GM12878 (cell line): Measurements from ENCODE around the gene PRL. TPM values are rescaled to one million over a fixed set of nuclear protein-coding genes. Genes with fewer than 3 reads are reported as not detected.

Experiments used
- ATAC-seq: fragments of 200-7000 bp; cut with Tn5 transposase; 3 replicates; pipeline ENCODE4 v1.9.1; 2020; ENCODE audit warnings: mild to moderate bottlenecking, moderate library complexity
- BruUV-seq: library from RNA; stranded (reverse); fragments of 400-500 nt; replicated peaks from 2 replicates; lab custom pipeline; 2021; lab: Mats Ljungman, UMichigan
- CTCF ChIA-PET: fragments of 300-600 bp; sonication (Branson Sonifier 250); formaldehyde crosslinking; extraction: SDS; loops from one replicate; lab custom pipeline; 2021; ENCODE audit warnings: inconsistent platforms; lab: Yijun Ruan, JAX
- POLR2A ChIA-PET: fragments of 350-600 bp; formaldehyde crosslinking; extraction: SDS; loops from one replicate; lab custom pipeline; 2021; ENCODE audit warnings: inconsistent platforms; lab: Charles Lee
- RAD21 ChIA-PET: fragments of 300-600 bp; sonication (Branson Sonifier 250); formaldehyde crosslinking; loops from one replicate; lab custom pipeline; 2023; ENCODE audit warnings: antibody characterized with exemption; ENCODE audit not compliant: unreplicated experiment; lab: Charles Lee
- SMC1A ChIA-PET: fragments of 300-600 bp; sonication (Branson Sonifier 250); formaldehyde crosslinking; loops from one replicate; lab custom pipeline; 2023; ENCODE audit not compliant: unreplicated experiment, uncharacterized antibody; lab: Charles Lee
- DNase-seq: peaks from one replicate; pipeline ENCODE4 v3.0.0-alpha.2; 2011; ENCODE audit warnings: low read depth, low spot score
- FAIRE-seq: peaks from 3 replicates; lab custom pipeline; 2011; peaks lifted over from hg19 to GRCh38; lab: Jason Lieb, UNC
- H2AFZ ChIP-seq: 2 replicates; pipeline ENCODE4 v1.6.0; 2011; ENCODE audit warnings: low read depth, low read length, control low read depth; ENCODE audit not compliant: control insufficient read depth
- H3K27ac ChIP-seq: 2 replicates; pipeline ENCODE4 v1.5.1; 2011; ENCODE audit warnings: control low read depth; ENCODE audit not compliant: control insufficient read depth, insufficient read depth
- H3K27me3 ChIP-seq, 2 experiments: replicated peaks in 1 of 2; 2 replicates each; pipeline versions ENCODE4 v1.6.0 to v1.6.1; 2011; ENCODE audit warnings: low read length in 1 of 2; ENCODE audit not compliant: control insufficient read depth in 2 of 2, insufficient read depth in 2 of 2
- H3K36me3 ChIP-seq, 2 experiments: 2 replicates each; pipeline ENCODE4 v1.5.1; 2011; ENCODE audit warnings: low read length in 1 of 2; ENCODE audit not compliant: control insufficient read depth in 2 of 2, insufficient read depth in 2 of 2
- H3K4me1 ChIP-seq: 2 replicates; pipeline ENCODE4 v1.6.1; 2011; ENCODE audit warnings: mild to moderate bottlenecking, low read length, moderate library complexity, mixed read lengths; ENCODE audit not compliant: control insufficient read depth, insufficient read depth
- H3K4me2 ChIP-seq: 2 replicates; pipeline ENCODE4 v1.6.0; 2011; ENCODE audit warnings: control low read depth; ENCODE audit not compliant: control insufficient read depth, insufficient read depth
- H3K4me3 ChIP-seq: fragments of 200-600 bp; sonication (generic); 2 replicates; pipeline ENCODE4 v1.5.1; 2016
- H3K79me2 ChIP-seq: 2 replicates; pipeline ENCODE4 v1.6.0; 2011; ENCODE audit warnings: low read length; ENCODE audit not compliant: control insufficient read depth, insufficient read depth
- H3K9ac ChIP-seq: 2 replicates; pipeline ENCODE4 v1.8.0; 2011; ENCODE audit warnings: low read length, control low read depth, mixed read lengths; ENCODE audit not compliant: control insufficient read depth, insufficient read depth
- H3K9me3 ChIP-seq: replicated peaks from 3 replicates; pipeline ENCODE4 v1.5.1; 2011; ENCODE audit warnings: mild to moderate bottlenecking, low read length; ENCODE audit not compliant: control insufficient read depth, insufficient read depth
- H4K20me1 ChIP-seq: 2 replicates; pipeline ENCODE4 v1.6.0; 2011; ENCODE audit not compliant: control insufficient read depth, insufficient read depth
- CEBPB ChIP-seq, 2 experiments: fragments of 150-350 bp in 1 of 2; IDR thresholded peaks; 2 replicates each; pipeline ENCODE4 v1.6.1; 2012 to 2014; ENCODE audit warnings: low read depth in 2 of 2, low read length in 2 of 2, borderline replicate concordance in 1 of 2, inconsistent platforms in 1 of 2
- E4F1 ChIP-seq: fragments of 450-650 bp; IDR thresholded peaks from 2 replicates; pipeline ENCODE4 v1.6.1; 2018; ENCODE audit warnings: borderline replicate concordance, mild to moderate bottlenecking; ENCODE audit not compliant: partially characterized antibody
- EP300 ChIP-seq, 2 experiments: fragments of 150-350 bp in 1 of 2; IDR thresholded peaks; 2 replicates each; pipeline ENCODE4 v1.6.1; 2011 to 2012; ENCODE audit warnings: low read depth in 2 of 2, low read length in 2 of 2, borderline replicate concordance in 1 of 2, improper control_type of control experiment in 1 of 2, inconsistent platforms in 1 of 2; ENCODE audit not compliant: control insufficient read depth in 1 of 2
- GATAD2B ChIP-seq: fragments of 450-650 bp; conservative IDR thresholded peaks from 2 replicates; pipeline ENCODE4 v1.6.1; 2017; ENCODE audit warnings: low read depth, mild to moderate bottlenecking, moderate library complexity
- JUNB ChIP-seq: IDR thresholded peaks from 2 replicates; pipeline ENCODE4 v1.6.1; 2016; ENCODE audit warnings: antibody characterized with exemption, mild to moderate bottlenecking
- MEF2B ChIP-seq: fragments of 450-650 bp; IDR thresholded peaks from 2 replicates; pipeline ENCODE4 v1.6.1; 2018; ENCODE audit warnings: mild to moderate bottlenecking, moderate library complexity; ENCODE audit not compliant: partially characterized antibody, poor library complexity, severe bottlenecking
- NBN ChIP-seq: fragments of 450-650 bp; IDR thresholded peaks from 2 replicates; pipeline ENCODE4 v1.6.1; 2016
- NFXL1 ChIP-seq: fragments of 450-650 bp; IDR thresholded peaks from 2 replicates; pipeline ENCODE4 v1.6.1; 2017; ENCODE audit warnings: antibody characterized with exemption, mild to moderate bottlenecking, borderline replicate concordance
- RAD21 ChIP-seq: IDR thresholded peaks from 2 replicates; pipeline ENCODE4 v1.6.1; 2011; ENCODE audit warnings: mild to moderate bottlenecking, low read depth, low read length, moderate library complexity; ENCODE audit not compliant: insufficient read depth
- RELA ChIP-seq: fragments of 450-650 bp; IDR thresholded peaks from 2 replicates; pipeline ENCODE4 v1.8.0; 2014; ENCODE audit warnings: borderline replicate concordance; ENCODE audit not compliant: partially characterized antibody
- SREBF1 ChIP-seq: IDR thresholded peaks from 2 replicates; pipeline ENCODE4 v1.6.1; 2012; ENCODE audit warnings: mild to moderate bottlenecking, low read length
- TBL1XR1 ChIP-seq: IDR thresholded peaks from 2 replicates; pipeline ENCODE4 v1.6.1; 2012; ENCODE audit warnings: low read depth, low read length, improper control_type of control experiment
- USF1 ChIP-seq: IDR thresholded peaks from 2 replicates; pipeline ENCODE4 v1.6.1; 2011; ENCODE audit warnings: borderline replicate concordance, low read depth, mild to moderate bottlenecking, moderate library complexity, mixed read lengths, low read length; ENCODE audit not compliant: insufficient read depth; ENCODE audit errors: extremely low read length
- WRNIP1 ChIP-seq: IDR thresholded peaks from 2 replicates; pipeline ENCODE4 v1.6.1; 2011; ENCODE audit warnings: low read depth, low read length, improper control_type of control experiment, borderline replicate concordance
- ZNF592 ChIP-seq: fragments of 450-650 bp; IDR thresholded peaks from 2 replicates; pipeline ENCODE4 v1.6.1; 2017; ENCODE audit warnings: mild to moderate bottlenecking, moderate library complexity
- ZSCAN29 ChIP-seq: fragments of 450-650 bp; IDR thresholded peaks from 2 replicates; pipeline ENCODE4 v1.6.1; 2017; ENCODE audit warnings: mild to moderate bottlenecking, moderate library complexity
- ZZZ3 ChIP-seq: IDR thresholded peaks from 2 replicates; pipeline ENCODE4 v1.6.1; 2011; ENCODE audit warnings: low read depth; ENCODE audit not compliant: control insufficient read depth, insufficient read length
- WGBS: methylation state at CpG from one replicate; pipeline ENCODE4 v1.1.6; 2016; ENCODE audit warnings: low lambda C conversion rate; ENCODE audit not compliant: insufficient replicate concordance, insufficient coverage; ENCODE audit errors: missing lambda C conversion rate; 5-methylcytosine and 5-hydroxymethylcytosine counted together
- in situ Hi-C: fragments of 300-500 bp; cut with MboI; formaldehyde crosslinking; loops from 9 replicates; pipeline ENCODE4 v1.14.3; 2018; ENCODE audit warnings: mixed read lengths
- intact Hi-C: fragments of 100-400 bp; cut with micrococcal nuclease; formaldehyde crosslinking; loops from one replicate; pipeline ENCODE4 v1.14.2; 2022; ENCODE audit not compliant: unreplicated experiment
- polyA plus RNA-seq, 11 experiments: library from polyadenylated mRNA; depleted of rRNA in 4 of 11; unstranded in 6 of 11; stranded (reverse) in 5 of 11; fragments of >200 nt; fragmentation: Nextera tagmentation in 4 of 11; fragmentation: Illumina TruSeq in 1 of 11; extraction: Ambion mirVana in 4 of 11; extraction: Trizol in 1 of 11; gene quantifications; 1 replicate in 1 of 11; 2 replicates in 10 of 11; pipeline versions ENCODE4 v1.2.1 to v1.2.3, GENCODE V29; 2011 to 2016; ENCODE audit warnings: inconsistent platforms in 2 of 11, missing spikeins in 2 of 11, low read depth in 1 of 11
- total RNA-seq, 4 experiments: library from RNA; depleted of rRNA in 3 of 4; stranded (reverse); fragments of >200 nt in 3 of 4; fragmentation: Illumina TruSeq in 1 of 4; extraction: Trizol in 1 of 4; gene quantifications; 2 replicates each; pipeline versions ENCODE4 v1.2.1 to v1.2.3, GENCODE V29; 2013 to 2021

PRL gene
- total and polyA plus RNA-seq, 10 of the 15 experiments (the other 5 are each of a cell fraction or from before 2014, with no cell fraction given) = 0.05 to 34.9 (median 23.5) TPM

GRCh38 chr6:22306741-22307466 is 10.1 kb upstream of the PRL start:
- FAIRE-seq (no peak), ATAC-seq (no peak), DNase-seq (no peak)
- no peaks in the 10 kb centered on the region for H3K4me1 ChIP-seq
- H3K79me2 ChIP-seq = no peaks in the 10 kb centered on the region
- ChIA-PET CTCF (no interaction called here), POLR2A (no interaction called here), RAD21 (no interaction called here), SMC1A (no interaction called here)
- 0% methylated on average over 3 of the region's 3 CpGs for WGBS
- no peak overlapping the region for H3K4me2 ChIP-seq
- in situ Hi-C loops = no loop called here
- no peaks in the 10 kb centered on the region; the same call in 2 of the 3 replicates for H3K9me3 ChIP-seq
- no peaks in the 10 kb centered on the region for H4K20me1 ChIP-seq
- no peaks in the 10 kb centered on the region for H3K27me3 ChIP-seq
- no peak overlapping the region for H3K9ac ChIP-seq
- no TSS peak for BruUV-seq
- no peak overlapping the region for H3K4me3 ChIP-seq
- intact Hi-C loops = no loop called here
- H2AFZ ChIP-seq = no peak overlapping the region
- H3K27ac ChIP-seq = no peak overlapping the region
- no peaks in the 10 kb centered on the region for H3K36me3 ChIP-seq
- TF ChIP-seq TBL1XR1 (no peak), EP300 (IDR thresholded peaks at IDR 0.05; ENCODE audit: borderline replicate concordance in 1 of 2, control insufficient read depth in 1 of 2, low read depth in 2 of 2, low read length in 2 of 2) (no peak), CEBPB (IDR thresholded peaks at IDR 0.05; ENCODE audit: borderline replicate concordance in 1 of 2, low read depth in 2 of 2, low read length in 2 of 2) (no peak), MEF2B (no peak), RAD21 (no peak), JUNB (no peak), E4F1 (no peak), WRNIP1 (no peak), ZZZ3 (no peak), USF1 (no peak), ZSCAN29 (no peak), RELA (no peak), NFXL1 (no peak), ZNF592 (no peak), GATAD2B (no peak), NBN (no peak), SREBF1 (no peak)
